GM12801 (cell line): Measurements from ENCODE around the gene PARS2.

Experiments used
- TF ChIP-seq, protein P1 (sequence below): IDR thresholded peaks from one replicate; pipeline ENCODE4 v1.5.1; 2011; ENCODE audit warnings: control low read depth; ENCODE audit not compliant: insufficient read length; ENCODE audit errors: extremely low read depth

Gene PARS2

DNA sequence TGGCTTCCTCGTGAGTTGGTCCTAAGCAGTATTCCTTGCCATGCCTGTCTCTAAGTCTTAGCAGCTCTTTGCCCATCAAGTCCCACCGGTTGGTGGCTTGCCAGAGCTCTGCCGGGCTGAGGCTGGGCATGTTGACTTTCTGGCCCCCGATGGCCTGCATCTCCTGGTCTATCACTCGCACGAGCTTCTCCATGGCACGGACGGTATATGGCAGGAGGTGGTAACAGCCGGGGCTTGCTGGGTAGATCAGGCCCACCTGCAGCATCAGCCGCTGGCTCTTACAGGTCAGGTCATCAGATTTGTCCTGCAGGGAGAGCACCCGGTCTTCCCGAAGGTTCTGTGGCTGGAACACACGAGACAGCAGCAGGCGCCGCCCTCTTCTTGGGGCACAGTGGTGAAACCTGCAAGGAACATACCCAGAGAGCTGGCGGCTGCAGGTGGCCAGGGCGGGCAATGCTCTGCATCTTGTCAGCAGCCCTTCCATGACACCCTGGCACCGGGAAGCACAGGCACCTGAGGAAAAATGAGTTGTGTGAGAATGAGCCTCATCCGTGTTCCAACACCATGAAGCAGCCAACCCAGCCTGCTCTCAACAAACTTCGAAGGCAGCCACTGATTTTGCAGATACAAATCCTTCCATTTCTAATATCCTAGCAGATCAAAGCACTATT, 5.5 kb downstream of the PARS2 start:
- TF ChIP-seq, protein P1, sequence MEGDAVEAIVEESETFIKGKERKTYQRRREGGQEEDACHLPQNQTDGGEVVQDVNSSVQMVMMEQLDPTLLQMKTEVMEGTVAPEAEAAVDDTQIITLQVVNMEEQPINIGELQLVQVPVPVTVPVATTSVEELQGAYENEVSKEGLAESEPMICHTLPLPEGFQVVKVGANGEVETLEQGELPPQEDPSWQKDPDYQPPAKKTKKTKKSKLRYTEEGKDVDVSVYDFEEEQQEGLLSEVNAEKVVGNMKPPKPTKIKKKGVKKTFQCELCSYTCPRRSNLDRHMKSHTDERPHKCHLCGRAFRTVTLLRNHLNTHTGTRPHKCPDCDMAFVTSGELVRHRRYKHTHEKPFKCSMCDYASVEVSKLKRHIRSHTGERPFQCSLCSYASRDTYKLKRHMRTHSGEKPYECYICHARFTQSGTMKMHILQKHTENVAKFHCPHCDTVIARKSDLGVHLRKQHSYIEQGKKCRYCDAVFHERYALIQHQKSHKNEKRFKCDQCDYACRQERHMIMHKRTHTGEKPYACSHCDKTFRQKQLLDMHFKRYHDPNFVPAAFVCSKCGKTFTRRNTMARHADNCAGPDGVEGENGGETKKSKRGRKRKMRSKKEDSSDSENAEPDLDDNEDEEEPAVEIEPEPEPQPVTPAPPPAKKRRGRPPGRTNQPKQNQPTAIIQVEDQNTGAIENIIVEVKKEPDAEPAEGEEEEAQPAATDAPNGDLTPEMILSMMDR: no peak

DNA sequence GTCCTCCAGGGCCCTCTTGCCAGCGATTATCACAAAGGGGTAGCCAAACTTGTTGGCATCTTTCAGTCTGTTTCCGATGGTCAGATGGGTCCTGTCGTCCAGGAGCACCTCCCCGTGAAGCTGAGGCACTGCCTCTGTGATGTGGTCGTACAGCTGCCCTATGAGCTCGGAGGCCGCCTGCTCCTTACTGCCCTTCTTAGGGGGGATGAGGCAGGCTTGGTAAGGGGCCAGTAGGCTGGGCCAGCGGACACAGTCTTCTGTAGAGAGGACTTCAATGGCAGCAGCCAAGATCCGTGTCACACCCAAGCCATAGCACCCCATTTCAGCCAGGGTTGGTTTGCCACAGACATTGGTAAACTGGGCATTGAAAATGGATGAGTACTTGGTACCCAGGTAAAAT, 6.5 kb downstream of the PARS2 start:
- TF ChIP-seq, protein P1: no peak

DNA sequence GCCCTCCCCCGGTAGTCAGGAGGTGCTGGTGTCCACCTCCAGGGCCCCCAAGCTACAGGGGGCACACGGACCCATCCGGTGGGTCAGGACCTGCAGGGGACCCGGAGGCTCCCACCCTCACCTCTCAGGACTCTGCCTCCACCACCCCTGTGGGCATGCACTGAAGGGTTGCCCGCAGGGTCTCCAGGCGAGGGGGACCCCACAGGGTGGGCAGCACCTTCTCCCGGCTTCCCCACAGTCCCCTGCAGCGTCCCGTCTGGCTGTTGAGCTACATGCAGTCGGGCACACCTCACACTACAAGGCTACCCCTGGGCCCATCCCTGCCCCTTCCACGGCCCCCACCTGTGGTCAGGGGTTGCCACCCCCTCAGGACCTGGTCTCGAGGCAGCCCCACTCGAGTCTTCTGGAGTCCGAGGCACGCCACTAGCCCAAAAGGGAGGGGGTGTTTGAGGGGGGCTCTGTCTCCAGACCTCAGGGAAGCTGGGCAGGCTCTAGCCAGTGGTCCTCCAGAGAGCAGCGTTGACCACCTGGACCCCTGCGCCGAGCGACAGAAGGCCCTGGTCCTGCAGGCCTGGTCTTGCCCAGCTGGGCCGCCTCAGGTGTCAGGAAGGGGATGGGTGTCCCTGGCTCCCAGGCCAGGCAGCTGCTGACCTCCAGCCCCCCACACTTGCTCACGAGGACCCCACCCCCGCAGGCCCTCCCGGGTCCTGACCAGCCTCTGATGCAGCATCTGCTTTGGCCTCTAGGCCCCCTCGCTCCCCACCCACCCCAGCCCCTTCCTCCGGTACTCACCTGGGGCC, 9.6 kb downstream of the PARS2 start:
- TF ChIP-seq, protein P1: no peak

DNA sequence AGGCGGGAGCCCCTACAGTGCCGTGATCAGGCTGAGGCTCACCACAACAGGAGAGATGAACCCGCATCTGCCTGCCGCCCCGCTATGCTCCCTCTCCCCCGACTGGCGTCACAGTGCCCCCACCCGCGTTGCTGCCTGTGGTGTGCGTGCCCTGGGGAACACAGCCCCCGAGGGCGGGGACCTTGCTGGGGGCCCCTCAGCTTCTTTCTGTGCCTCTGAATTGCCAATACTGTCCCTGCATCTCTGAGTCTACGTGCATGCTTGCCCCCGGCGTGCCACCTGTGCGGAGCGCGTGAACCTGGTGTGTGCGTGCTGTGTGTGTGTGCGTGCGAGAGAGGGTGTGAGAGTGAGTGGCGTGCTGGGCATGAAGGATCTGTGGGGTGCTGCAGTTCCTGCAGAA, 10.3 kb downstream of the PARS2 start:
- TF ChIP-seq, protein P1: no peak

DNA sequence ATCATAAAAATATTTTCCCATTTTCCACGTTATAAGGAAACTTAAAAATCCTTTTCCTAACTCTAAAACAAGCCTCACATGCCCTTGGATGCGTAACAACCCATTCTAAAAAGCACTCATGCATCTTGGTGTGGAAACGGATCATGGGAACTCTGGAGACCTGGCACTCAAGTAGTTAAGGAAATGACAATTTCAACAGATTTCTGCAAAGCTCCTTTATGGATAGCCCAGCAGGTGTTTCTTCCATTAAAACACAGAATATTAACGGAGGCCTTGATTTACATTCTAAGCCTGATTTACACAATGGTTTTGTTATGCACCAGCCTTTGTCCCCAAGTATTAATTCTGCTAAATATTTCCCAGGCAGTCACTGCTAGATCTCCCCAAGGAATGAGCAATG, 12.9 kb downstream of the PARS2 start:
- TF ChIP-seq, protein P1: no peak

DNA sequence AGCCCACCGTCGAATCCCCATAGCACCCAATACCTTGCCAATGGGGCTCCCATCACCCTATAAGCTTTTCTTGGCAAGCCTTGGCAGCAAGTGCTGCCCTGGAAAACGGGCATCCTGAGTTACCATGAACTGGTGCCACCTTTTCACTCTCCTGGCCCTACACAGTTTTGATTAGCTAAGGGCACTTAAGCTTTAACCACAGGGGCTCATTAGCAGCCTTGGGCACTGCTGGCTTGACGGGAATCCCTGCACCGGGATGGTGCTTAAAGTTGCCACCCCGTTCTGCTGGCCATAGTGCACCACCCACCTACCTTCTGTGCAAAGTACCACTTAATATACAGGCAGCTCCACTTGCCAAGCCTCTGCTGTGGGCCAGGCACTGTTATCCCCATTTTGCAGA, 13.7 kb downstream of the PARS2 start:
- TF ChIP-seq, protein P1: no peak

DNA sequence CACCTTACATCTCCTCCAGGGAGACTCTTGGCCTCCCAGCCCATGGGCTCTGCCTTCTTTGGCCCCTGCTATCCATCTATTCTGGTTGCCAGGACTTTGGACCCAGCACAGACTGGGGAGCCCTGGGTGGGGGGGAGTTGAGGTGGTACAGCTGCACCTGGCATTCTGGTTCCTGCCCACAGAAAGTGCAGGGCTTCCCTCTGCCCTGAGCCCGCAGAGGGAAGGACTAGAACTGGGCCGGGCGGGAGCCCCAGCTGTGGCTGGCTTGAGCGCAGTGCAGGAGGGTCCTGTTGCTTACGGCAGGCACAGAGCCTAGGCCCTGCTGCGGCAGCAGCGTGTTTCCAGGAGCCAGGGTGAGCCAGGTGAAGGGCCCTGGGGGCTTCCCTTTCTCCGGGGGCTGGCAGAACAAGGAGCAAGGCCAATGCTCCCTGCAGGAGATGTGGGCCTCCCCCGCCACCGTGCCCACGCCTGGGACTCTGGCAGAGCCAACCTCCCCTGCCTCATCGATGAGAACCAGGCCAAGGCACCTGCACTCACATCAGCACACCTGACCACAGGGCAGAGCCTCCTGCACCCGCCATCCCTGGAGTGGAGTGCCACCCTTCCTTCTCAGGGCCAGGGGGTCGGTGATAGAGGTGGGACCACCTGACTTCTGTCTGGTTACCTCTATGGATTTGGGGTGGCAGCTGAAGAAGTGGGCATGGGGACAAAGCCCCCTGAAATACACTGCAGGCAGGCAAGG, 16.1 kb downstream of the PARS2 start:
- TF ChIP-seq, protein P1: no peak
